ENCODE results near the gene CORO2A. TPM values are rescaled to one million over a fixed set of nuclear protein-coding genes. Genes with fewer than 3 reads are reported as not detected.

Gene CORO2A
- total and polyA plus RNA-seq, 2 of the 4 experiments (the other 2 are of a cell fraction), result 1.9 to 2.2 TPM

DNA sequence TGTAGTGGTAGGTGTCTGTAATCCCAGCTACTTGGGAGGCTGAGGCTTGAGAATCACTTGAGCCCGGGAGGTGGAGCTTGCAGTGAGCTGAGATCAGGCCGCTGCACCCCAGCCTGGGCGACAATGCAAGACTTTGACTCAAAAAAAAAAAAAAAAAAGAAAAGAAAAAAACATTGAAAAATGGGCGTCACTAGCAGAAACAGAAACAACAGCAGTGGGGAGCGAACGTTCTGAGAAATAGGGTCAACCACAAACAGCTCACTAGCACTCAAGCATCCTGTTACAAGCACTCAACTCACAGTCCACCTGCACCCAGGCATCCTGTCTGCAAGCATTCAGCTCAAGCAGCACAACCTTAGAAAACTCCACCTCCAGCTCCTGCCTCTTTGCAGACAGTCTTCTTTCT, 90.6 kb downstream of the CORO2A start:
- H4K20me1 ChIP-seq (ENCODE audit: insufficient read depth, low read length), result no peaks in the 10 kb centered on the region
- no peak overlapping the region for H3K14ac ChIP-seq (replicated peaks; ENCODE audit: low read depth, low read length)
- ChIA-PET CTCF (no interaction called here), POLR2A (ENCODE audit: unreplicated experiment) (no interaction called here)
- WGBS, 2 experiments (ENCODE audit: extremely low coverage in 2 of 2, insufficient read length in 1 of 2), result no CpG with 5 or more reads among the region's 6 CpGs
- no peak overlapping the region for H3K4me2 ChIP-seq (ENCODE audit: low read depth, low read length)
- intact Hi-C loops (cut with micrococcal nuclease) (no loop called here), dilution Hi-C loops (cut with HindIII; ENCODE audit: low sequenced_read_pairs, unreplicated experiment) (no loop called here), in situ Hi-C loops (cut with MboI; ENCODE audit: low sequenced_read_pairs) (no loop called here)
- H3K9me1 ChIP-seq (ENCODE audit: insufficient read depth, low read length), result no peaks in the 10 kb centered on the region; the same call in 1 of the 2 replicates
- H3K9ac ChIP-seq (ENCODE audit: low read depth, low read length), result no peak overlapping the region
- no peak overlapping the region for H4K91ac ChIP-seq (ENCODE audit: insufficient read depth, low read depth, low read length)
- H3K9me3 ChIP-seq (ENCODE audit: control insufficient read depth, insufficient read depth, low read length), result 0 out of 2 replicates have a peak, but pooled peaks cover 2% of the 10 kb centered on the region
- no peak overlapping the region for H2BK5ac ChIP-seq (ENCODE audit: low read depth, low read length, poor library complexity, severe bottlenecking)
- H3K27ac ChIP-seq (ENCODE audit: insufficient read depth, low read length), result no peak overlapping the region
- no peaks in the 10 kb centered on the region for H3K4me1 ChIP-seq (ENCODE audit: control insufficient read depth, insufficient read depth, low read length)
- no peak overlapping the region for H2BK15ac ChIP-seq (ENCODE audit: low read depth, low read length)
- no peak overlapping the region for H2BK20ac ChIP-seq (ENCODE audit: low read depth, low read length)
- no peak overlapping the region for H4K8ac ChIP-seq (ENCODE audit: low read depth in 2 of 2, low read length in 2 of 2)
- no peak overlapping the region for H3K56ac ChIP-seq (ENCODE audit: extremely low read depth, insufficient read depth, low read length)
- no peak for ATAC-seq (ENCODE audit: low read depth)
- H3K79me1 ChIP-seq (ENCODE audit: low read depth in 1 of 2, low read length in 2 of 2), result no peaks in the 10 kb centered on the region
- H2BK120ac ChIP-seq (ENCODE audit: low read depth, low read length), result no peak overlapping the region
- no peak overlapping the region for H3K4me3 ChIP-seq (ENCODE audit: insufficient read depth, low read depth, low read length)
- no TSS peak for BruUV-seq (replicated peaks)
- H2AFZ ChIP-seq (replicated peaks; ENCODE audit: low read length, poor library complexity), result no peak overlapping the region
- H2AK9ac ChIP-seq (replicated peaks; ENCODE audit: low read depth, low read length, poor library complexity), result no peak overlapping the region
- no peak overlapping the region for H3K23ac ChIP-seq (ENCODE audit: low read depth, low read length)
- DNase-seq, result peak; percentile 17
- H4K5ac ChIP-seq (ENCODE audit: low read depth, low read length), result no peak overlapping the region
- H3K4ac ChIP-seq (ENCODE audit: low read depth, low read length), result no peak overlapping the region
- H3K27me3 ChIP-seq (ENCODE audit: control insufficient read depth, insufficient read depth, low read length), result no peaks in the 10 kb centered on the region
- no peak overlapping the region for H2AK5ac ChIP-seq (ENCODE audit: low read depth, low read length)
- H3K18ac ChIP-seq (ENCODE audit: low read depth, low read length), result no peak overlapping the region
- peaks cover 1% of the 10 kb centered on the region; the same call in 1 of the 2 replicates for H3K36me3 ChIP-seq (ENCODE audit: control insufficient read depth, insufficient read depth, low read length)
- TF ChIP-seq MAFK (IDR thresholded peaks at IDR 0.05; ENCODE audit: low read depth, low read length) (no peak), CHD1 (IDR thresholded peaks at IDR 0.05; ENCODE audit: low read depth, low read length) (no peak), MXI1 (IDR thresholded peaks at IDR 0.05; ENCODE audit: borderline replicate concordance, low read depth, low read length) (no peak), CEBPB (IDR thresholded peaks at IDR 0.05; ENCODE audit: low read depth, low read length) (no peak), USF2 (IDR thresholded peaks at IDR 0.05; ENCODE audit: low read depth, low read length) (no peak), RFX5 (IDR thresholded peaks at IDR 0.05; ENCODE audit: low read depth, low read length) (no peak), BHLHE40 (IDR thresholded peaks at IDR 0.05; ENCODE audit: low read depth, low read length) (no peak)
- TF ChIP-seq, protein P1, sequence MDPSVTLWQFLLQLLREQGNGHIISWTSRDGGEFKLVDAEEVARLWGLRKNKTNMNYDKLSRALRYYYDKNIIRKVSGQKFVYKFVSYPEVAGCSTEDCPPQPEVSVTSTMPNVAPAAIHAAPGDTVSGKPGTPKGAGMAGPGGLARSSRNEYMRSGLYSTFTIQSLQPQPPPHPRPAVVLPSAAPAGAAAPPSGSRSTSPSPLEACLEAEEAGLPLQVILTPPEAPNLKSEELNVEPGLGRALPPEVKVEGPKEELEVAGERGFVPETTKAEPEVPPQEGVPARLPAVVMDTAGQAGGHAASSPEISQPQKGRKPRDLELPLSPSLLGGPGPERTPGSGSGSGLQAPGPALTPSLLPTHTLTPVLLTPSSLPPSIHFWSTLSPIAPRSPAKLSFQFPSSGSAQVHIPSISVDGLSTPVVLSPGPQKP (IDR thresholded peaks at IDR 0.05; ENCODE audit: borderline replicate concordance, low read depth, low read length), result no peak

Measured in IMR-90 (cell line).